Ascending aorta (tissue), 1 donor: Measurements from ENCODE around the gene PPOX. TPM values are rescaled to one million over a fixed set of nuclear protein-coding genes. Genes with fewer than 3 reads are reported as not detected.

ENCODE experiments used
- total RNA-seq: library from RNA; depleted of rRNA; stranded (reverse); fragments of >200 nt; gene quantifications from one replicate; pipeline ENCODE4 v1.1.0, GENCODE V29; 2016

Gene PPOX
- total RNA-seq, 1 donor from 2014 or later: 4.8 TPM

Other genes starting within 250 kb of the PPOX start
- not detected for gene ITLN2, start 211.6 kb upstream of the PPOX start, total RNA-seq
- gene F11R, start 145.3 kb upstream of the PPOX start, total RNA-seq: 19.9 TPM
- gene TSTD1, start 127.5 kb upstream of the PPOX start, total RNA-seq: not detected
- gene USF1, start 120.4 kb upstream of the PPOX start, total RNA-seq: 68.5 TPM
- 14.7 TPM for gene ARHGAP30, start 96.5 kb upstream of the PPOX start, total RNA-seq
- gene NECTIN4, start 76.9 kb upstream of the PPOX start, total RNA-seq: not detected
- 0.32 TPM for gene KLHDC9, start 68.1 kb upstream of the PPOX start, total RNA-seq
- gene PFDN2, start 48.4 kb upstream of the PPOX start, total RNA-seq: 16.3 TPM
- 44.9 TPM for gene NIT1, start 48.3 kb upstream of the PPOX start, total RNA-seq
- gene DEDD, start 33.8 kb upstream of the PPOX start, total RNA-seq: 27.8 TPM
- gene UFC1, start 12.4 kb upstream of the PPOX start, total RNA-seq: 3.3 TPM
- 31.9 TPM for gene USP21, start 6.9 kb upstream of the PPOX start, total RNA-seq
- 26.9 TPM for gene B4GALT3, start 11.1 kb downstream of the PPOX start, total RNA-seq
- 109 TPM for gene ADAMTS4, start 32.6 kb downstream of the PPOX start, total RNA-seq
- 107 TPM for gene NDUFS2, start 35.9 kb downstream of the PPOX start, total RNA-seq
- 69.9 TPM for gene FCER1G, start 48.9 kb downstream of the PPOX start, total RNA-seq
- gene APOA2, start 57.2 kb downstream of the PPOX start, total RNA-seq: 161 TPM
- 26.6 TPM for gene TOMM40L, start 59.6 kb downstream of the PPOX start, total RNA-seq
- 0.21 TPM for gene NR1I3, start 71.8 kb downstream of the PPOX start, total RNA-seq
- not detected for gene PCP4L1, start 92.3 kb downstream of the PPOX start, total RNA-seq
- gene MPZ, start 143.5 kb downstream of the PPOX start, total RNA-seq: 2.4 TPM
- gene SDHC, start 148.0 kb downstream of the PPOX start, total RNA-seq: 23.2 TPM
- not detected for gene CFAP126, start 201.4 kb downstream of the PPOX start, total RNA-seq